Suprapubic skin (tissue), 4 donors: Measurements from ENCODE around the gene KRTAP20-1. TPM values are rescaled to one million over a fixed set of nuclear protein-coding genes. Genes with fewer than 3 reads are reported as not detected.

ENCODE experiments used
- DNase-seq, 2 donors: peaks; one replicate each; pipeline ENCODE4 v3.0.0-alpha.2; 2019; ENCODE audit warnings: low spot score in 2 of 2
- H3K27ac ChIP-seq: fragments of 200-600 bp; sonication (generic); one replicate; pipeline ENCODE4 v1.5.1; 2019
- H3K27me3 ChIP-seq: fragments of 200-600 bp; sonication (generic); one replicate; pipeline ENCODE4 v1.5.1; 2019
- H3K36me3 ChIP-seq: fragments of 200-600 bp; sonication (generic); one replicate; pipeline ENCODE4 v1.5.1; 2019
- H3K4me1 ChIP-seq: fragments of 200-600 bp; sonication (generic); one replicate; pipeline ENCODE4 v1.5.1; 2019
- H3K4me3 ChIP-seq: fragments of 200-600 bp; sonication (generic); one replicate; pipeline ENCODE4 v1.5.1; 2019; ENCODE audit warnings: mild to moderate bottlenecking
- H3K9me3 ChIP-seq: fragments of 200-600 bp; sonication (generic); one replicate; pipeline ENCODE4 v1.5.1; 2019
- EP300 ChIP-seq: sonication (generic); formaldehyde crosslinking; IDR thresholded peaks from one replicate; pipeline ENCODE4 v1.6.1; 2017; ENCODE audit warnings: antibody characterized with exemption
- POLR2A ChIP-seq, 2 donors: fragments of 450-650 bp; IDR thresholded peaks; one replicate each; pipeline ENCODE4 v1.6.1; 2017; ENCODE audit warnings: antibody characterized with exemption in 2 of 2, mild to moderate bottlenecking in 2 of 2, moderate library complexity in 2 of 2
- POLR2AphosphoS5 ChIP-seq, 3 donors: sonication (generic); formaldehyde crosslinking; IDR thresholded peaks; one replicate each; pipeline ENCODE4 v1.6.1; 2017; ENCODE audit warnings: antibody characterized with exemption in 3 of 3
- WGBS: methylation state at CpG from one replicate; pipeline ENCODE4 v1.1.5; 2018; 5-methylcytosine and 5-hydroxymethylcytosine counted together
- total RNA-seq, 4 donors: library from RNA; depleted of rRNA; stranded (reverse); fragments of >200 nt; gene quantifications; one replicate each; pipeline ENCODE4 v1.1.0, GENCODE V29; 2016
- TF ChIP-seq, protein P1 (sequence below), 2 donors: fragments of 200-600 bp in 1 of 2; fragments of 450-650 bp in 1 of 2; sonication (generic) in 1 of 2; IDR thresholded peaks; one replicate each; pipeline ENCODE4 v1.5.1; 2016 to 2019; ENCODE audit warnings: antibody characterized with exemption in 2 of 2, mild to moderate bottlenecking in 1 of 2, moderate library complexity in 1 of 2

KRTAP20-1 gene
- total RNA-seq, 4 donors from 2014 or later, result not detected

GRCh38 chr21:30620522-30620921 lies 4.3 kb downstream of the KRTAP20-1 start, which contains the start of gene KRTAP20-4:
TSS of gene KRTAP20-4 (plus strand) at chr21:30620627.
- Histone ChIP-seq H3K4me3 (no peak within 1 kb of the TSS), H3K27ac (no peak within 1 kb of the TSS), H3K4me1 (no peaks in the 10 kb centered on the region), H3K9me3 (no peaks in the 10 kb centered on the region), H3K27me3 (no peaks in the 10 kb centered on the region), H3K36me3 (no peaks in the 10 kb centered on the region)
- DNase-seq, result no peak
- WGBS, result 85% methylated on average over 3 of the region's 3 CpGs
- TF ChIP-seq, protein P1, sequence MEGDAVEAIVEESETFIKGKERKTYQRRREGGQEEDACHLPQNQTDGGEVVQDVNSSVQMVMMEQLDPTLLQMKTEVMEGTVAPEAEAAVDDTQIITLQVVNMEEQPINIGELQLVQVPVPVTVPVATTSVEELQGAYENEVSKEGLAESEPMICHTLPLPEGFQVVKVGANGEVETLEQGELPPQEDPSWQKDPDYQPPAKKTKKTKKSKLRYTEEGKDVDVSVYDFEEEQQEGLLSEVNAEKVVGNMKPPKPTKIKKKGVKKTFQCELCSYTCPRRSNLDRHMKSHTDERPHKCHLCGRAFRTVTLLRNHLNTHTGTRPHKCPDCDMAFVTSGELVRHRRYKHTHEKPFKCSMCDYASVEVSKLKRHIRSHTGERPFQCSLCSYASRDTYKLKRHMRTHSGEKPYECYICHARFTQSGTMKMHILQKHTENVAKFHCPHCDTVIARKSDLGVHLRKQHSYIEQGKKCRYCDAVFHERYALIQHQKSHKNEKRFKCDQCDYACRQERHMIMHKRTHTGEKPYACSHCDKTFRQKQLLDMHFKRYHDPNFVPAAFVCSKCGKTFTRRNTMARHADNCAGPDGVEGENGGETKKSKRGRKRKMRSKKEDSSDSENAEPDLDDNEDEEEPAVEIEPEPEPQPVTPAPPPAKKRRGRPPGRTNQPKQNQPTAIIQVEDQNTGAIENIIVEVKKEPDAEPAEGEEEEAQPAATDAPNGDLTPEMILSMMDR (IDR thresholded peaks at IDR 0.05), result no peak
- TF ChIP-seq POLR2AphosphoS5 (IDR thresholded peaks at IDR 0.05) (no peak), POLR2A (IDR thresholded peaks at IDR 0.05) (no peak), EP300 (no peak)

- no peaks in the 10 kb centered on the region for H3K4me1 ChIP-seq
- no peak for TF ChIP-seq POLR2AphosphoS5 (IDR thresholded peaks at IDR 0.05)
- DNase-seq, result no peak
- H3K9me3 ChIP-seq, result no peaks in the 10 kb centered on the region
- no peaks in the 10 kb centered on the region for H3K36me3 ChIP-seq
- 91% methylated on average over 3 of the region's 3 CpGs for WGBS
- no peak overlapping the region for H3K27ac ChIP-seq
- H3K4me3 ChIP-seq, result no peak overlapping the region
- H3K27me3 ChIP-seq, result no peaks in the 10 kb centered on the region
Measured at GRCh38 chr21:30623362-30623761, 7.1 kb downstream of the KRTAP20-1 start.

GRCh38 chr21:30625449-30626165 lies 9.4 kb downstream of the KRTAP20-1 start:
- WGBS, result 72% methylated on average over 4 of the region's 4 CpGs
- Histone ChIP-seq H3K9me3 (no peaks in the 10 kb centered on the region), H3K4me1 (no peaks in the 10 kb centered on the region), H3K4me3 (no peak overlapping the region), H3K36me3 (no peaks in the 10 kb centered on the region), H3K27me3 (no peaks in the 10 kb centered on the region), H3K27ac (no peak overlapping the region)
- DNase-seq, result no peak
- TF ChIP-seq EP300 (no peak), POLR2A (IDR thresholded peaks at IDR 0.05) (no peak), POLR2AphosphoS5 (IDR thresholded peaks at IDR 0.05) (no peak)
- TF ChIP-seq, protein P1 (IDR thresholded peaks at IDR 0.05), result no peak

DNA sequence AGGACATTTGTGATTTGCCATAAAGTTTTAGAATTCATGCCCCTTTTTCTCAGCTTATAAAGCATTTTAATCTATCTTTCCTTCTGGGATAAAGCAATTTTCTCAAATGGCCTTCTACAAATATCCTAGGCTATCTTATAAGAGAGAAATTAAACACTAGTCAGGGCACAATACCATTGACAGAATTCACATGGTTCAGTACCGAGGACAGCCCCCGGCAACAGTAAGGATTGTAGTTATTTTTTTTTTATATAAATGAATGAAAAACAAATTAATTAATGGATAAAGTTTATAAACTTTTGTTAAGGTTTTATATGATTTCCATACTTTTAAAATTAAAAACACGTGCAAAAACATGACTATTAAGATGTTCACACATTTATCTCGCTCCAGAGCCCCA lies 11.9 kb downstream of the KRTAP20-1 start:
- Histone ChIP-seq H3K27me3 (no peaks in the 10 kb centered on the region), H3K4me3 (no peak overlapping the region), H3K9me3 (no peaks in the 10 kb centered on the region), H3K4me1 (no peaks in the 10 kb centered on the region), H3K27ac (no peak overlapping the region), H3K36me3 (no peaks in the 10 kb centered on the region)
- WGBS, result 83% methylated on average over 4 of the region's 4 CpGs
- no peak for DNase-seq
- TF ChIP-seq EP300 (no peak), POLR2AphosphoS5 (IDR thresholded peaks at IDR 0.05) (no peak), POLR2A (IDR thresholded peaks at IDR 0.05) (no peak)
- TF ChIP-seq, protein P1 (IDR thresholded peaks at IDR 0.05), result no peak

GRCh38 chr21:30629200-30629599 lies 13.0 kb downstream of the KRTAP20-1 start:
- DNase-seq, result no peak

More at GRCh38 chr21:30629200-30629599, 13.0 kb downstream of the KRTAP20-1 start:
- H3K9me3 ChIP-seq, result no peaks in the 10 kb centered on the region
- H3K36me3 ChIP-seq, result no peaks in the 10 kb centered on the region
- H3K4me3 ChIP-seq, result no peak overlapping the region
- TF ChIP-seq POLR2A (IDR thresholded peaks at IDR 0.05), result no peak
- TF ChIP-seq, protein P1 (IDR thresholded peaks at IDR 0.05), result no peak
- TF ChIP-seq EP300, result no peak
- no peak for TF ChIP-seq POLR2AphosphoS5 (IDR thresholded peaks at IDR 0.05)
- no peak overlapping the region for H3K27ac ChIP-seq
- 76% methylated on average over 1 of the region's 1 CpG for WGBS
- H3K4me1 ChIP-seq, result no peaks in the 10 kb centered on the region
- no peaks in the 10 kb centered on the region for H3K27me3 ChIP-seq
